Measurements from ENCODE around the gene BSG.

DNA sequence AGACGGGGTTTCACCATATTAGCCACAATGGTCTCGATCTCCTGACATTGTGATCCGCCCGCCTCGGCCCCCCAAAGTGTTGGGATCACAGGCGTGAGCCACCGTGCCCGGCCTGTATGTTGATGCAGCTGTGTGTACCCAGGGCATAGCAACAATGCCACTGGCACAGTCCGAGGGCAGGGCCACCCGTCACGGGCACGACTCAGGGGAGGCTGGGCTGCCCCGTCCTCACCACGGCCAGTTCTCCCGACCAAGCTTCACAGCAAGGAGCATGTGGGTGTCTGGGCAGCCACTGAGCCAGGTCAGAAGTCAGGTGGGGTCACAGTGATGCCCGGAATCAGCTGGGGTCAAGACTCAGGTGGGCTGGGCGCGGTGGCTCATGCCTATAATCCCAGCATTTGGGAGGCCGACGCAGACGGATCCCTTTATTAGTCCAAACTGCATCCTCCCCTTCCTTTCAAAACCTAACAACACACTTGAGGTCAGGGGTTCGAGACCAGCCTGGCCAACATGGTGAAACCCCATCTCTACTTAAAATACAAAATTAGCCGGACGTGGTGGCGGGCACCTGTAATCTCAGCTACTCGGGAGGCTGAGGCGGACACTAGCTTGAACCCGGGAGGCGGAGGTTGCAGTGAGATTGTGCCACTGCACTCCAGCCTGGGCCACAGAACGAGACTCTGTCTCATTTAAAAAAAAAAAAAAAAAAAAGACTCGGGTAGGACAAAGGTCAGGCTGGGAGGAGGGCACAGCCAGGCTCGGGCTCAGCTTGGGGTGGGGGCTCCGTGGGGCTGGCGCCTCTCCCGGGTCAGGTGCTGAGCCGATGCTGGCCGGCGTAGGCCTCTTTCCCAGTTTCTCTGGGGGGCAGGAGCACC, 42.0 kb upstream of the BSG start:
- TF ChIP-seq, protein P1, sequence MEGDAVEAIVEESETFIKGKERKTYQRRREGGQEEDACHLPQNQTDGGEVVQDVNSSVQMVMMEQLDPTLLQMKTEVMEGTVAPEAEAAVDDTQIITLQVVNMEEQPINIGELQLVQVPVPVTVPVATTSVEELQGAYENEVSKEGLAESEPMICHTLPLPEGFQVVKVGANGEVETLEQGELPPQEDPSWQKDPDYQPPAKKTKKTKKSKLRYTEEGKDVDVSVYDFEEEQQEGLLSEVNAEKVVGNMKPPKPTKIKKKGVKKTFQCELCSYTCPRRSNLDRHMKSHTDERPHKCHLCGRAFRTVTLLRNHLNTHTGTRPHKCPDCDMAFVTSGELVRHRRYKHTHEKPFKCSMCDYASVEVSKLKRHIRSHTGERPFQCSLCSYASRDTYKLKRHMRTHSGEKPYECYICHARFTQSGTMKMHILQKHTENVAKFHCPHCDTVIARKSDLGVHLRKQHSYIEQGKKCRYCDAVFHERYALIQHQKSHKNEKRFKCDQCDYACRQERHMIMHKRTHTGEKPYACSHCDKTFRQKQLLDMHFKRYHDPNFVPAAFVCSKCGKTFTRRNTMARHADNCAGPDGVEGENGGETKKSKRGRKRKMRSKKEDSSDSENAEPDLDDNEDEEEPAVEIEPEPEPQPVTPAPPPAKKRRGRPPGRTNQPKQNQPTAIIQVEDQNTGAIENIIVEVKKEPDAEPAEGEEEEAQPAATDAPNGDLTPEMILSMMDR (tag by site-specific recombination; IDR thresholded peaks at IDR 0.05), result no peak
- no peak for TF ChIP-seq ZSCAN30 (tag by site-specific recombination; IDR thresholded peaks at IDR 0.05)
- no peak for TF ChIP-seq ZNF366 (tag by site-specific recombination; conservative IDR thresholded peaks at IDR 0.05)
- TF ChIP-seq ZNF670 (tag by site-specific recombination; IDR thresholded peaks at IDR 0.05; ENCODE audit: low read depth), result no peak
- no peak for TF ChIP-seq ZXDB (tag by site-specific recombination; IDR thresholded peaks at IDR 0.05)
- TF ChIP-seq, protein P2, sequence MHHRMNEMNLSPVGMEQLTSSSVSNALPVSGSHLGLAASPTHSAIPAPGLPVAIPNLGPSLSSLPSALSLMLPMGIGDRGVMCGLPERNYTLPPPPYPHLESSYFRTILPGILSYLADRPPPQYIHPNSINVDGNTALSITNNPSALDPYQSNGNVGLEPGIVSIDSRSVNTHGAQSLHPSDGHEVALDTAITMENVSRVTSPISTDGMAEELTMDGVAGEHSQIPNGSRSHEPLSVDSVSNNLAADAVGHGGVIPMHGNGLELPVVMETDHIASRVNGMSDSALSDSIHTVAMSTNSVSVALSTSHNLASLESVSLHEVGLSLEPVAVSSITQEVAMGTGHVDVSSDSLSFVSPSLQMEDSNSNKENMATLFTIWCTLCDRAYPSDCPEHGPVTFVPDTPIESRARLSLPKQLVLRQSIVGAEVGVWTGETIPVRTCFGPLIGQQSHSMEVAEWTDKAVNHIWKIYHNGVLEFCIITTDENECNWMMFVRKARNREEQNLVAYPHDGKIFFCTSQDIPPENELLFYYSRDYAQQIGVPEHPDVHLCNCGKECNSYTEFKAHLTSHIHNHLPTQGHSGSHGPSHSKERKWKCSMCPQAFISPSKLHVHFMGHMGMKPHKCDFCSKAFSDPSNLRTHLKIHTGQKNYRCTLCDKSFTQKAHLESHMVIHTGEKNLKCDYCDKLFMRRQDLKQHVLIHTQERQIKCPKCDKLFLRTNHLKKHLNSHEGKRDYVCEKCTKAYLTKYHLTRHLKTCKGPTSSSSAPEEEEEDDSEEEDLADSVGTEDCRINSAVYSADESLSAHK (tag by site-specific recombination; IDR thresholded peaks at IDR 0.05), result no peak
- no peak for TF ChIP-seq ZNF777 (tag by site-specific recombination; IDR thresholded peaks at IDR 0.05; ENCODE audit: borderline replicate concordance)
- TF ChIP-seq, protein P3, sequence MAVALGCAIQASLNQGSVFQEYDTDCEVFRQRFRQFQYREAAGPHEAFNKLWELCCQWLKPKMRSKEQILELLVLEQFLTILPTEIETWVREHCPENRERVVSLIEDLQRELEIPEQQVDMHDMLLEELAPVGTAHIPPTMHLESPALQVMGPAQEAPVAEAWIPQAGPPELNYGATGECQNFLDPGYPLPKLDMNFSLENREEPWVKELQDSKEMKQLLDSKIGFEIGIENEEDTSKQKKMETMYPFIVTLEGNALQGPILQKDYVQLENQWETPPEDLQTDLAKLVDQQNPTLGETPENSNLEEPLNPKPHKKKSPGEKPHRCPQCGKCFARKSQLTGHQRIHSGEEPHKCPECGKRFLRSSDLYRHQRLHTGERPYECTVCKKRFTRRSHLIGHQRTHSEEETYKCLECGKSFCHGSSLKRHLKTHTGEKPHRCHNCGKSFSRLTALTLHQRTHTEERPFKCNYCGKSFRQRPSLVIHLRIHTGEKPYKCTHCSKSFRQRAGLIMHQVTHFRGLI (tag by site-specific recombination; IDR thresholded peaks at IDR 0.05), result no peak
- TF ChIP-seq YY1 (tag by site-specific recombination; IDR thresholded peaks at IDR 0.05), result no peak
- TF ChIP-seq ZBTB7A (tag by site-specific recombination; IDR thresholded peaks at IDR 0.05; ENCODE audit: low read depth), result no peak
- no peak for TF ChIP-seq REPIN1 (tag by site-specific recombination; IDR thresholded peaks at IDR 0.05; ENCODE audit: low read depth)
- TF ChIP-seq, protein P4, sequence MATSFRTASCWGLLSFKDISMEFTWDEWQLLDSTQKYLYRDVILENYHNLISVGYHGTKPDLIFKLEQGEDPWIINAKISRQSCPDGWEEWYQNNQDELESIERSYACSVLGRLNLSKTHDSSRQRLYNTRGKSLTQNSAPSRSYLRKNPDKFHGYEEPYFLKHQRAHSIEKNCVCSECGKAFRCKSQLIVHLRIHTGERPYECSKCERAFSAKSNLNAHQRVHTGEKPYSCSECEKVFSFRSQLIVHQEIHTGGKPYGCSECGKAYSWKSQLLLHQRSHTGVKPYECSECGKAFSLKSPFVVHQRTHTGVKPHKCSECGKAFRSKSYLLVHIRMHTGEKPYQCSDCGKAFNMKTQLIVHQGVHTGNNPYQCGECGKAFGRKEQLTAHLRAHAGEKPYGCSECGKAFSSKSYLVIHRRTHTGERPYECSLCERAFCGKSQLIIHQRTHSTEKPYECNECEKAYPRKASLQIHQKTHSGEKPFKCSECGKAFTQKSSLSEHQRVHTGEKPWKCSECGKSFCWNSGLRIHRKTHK (tag by site-specific recombination; IDR thresholded peaks at IDR 0.05), result no peak
